HEK293 (cell line): ENCODE data around the gene MRGPRG.

Experiments used
- PATZ1 ChIP-seq: fragments of 450-650 bp; formaldehyde crosslinking; IDR thresholded peaks from 2 replicates; pipeline ENCODE4 v1.5.1; 2016; ENCODE audit warnings: missing biosample characterization, missing genetic modification characterization
- PRDM1 ChIP-seq: fragments of 450-650 bp; formaldehyde crosslinking; IDR thresholded peaks from 2 replicates; pipeline ENCODE4; 2016; ENCODE audit warnings: missing biosample characterization, missing genetic modification characterization
- REPIN1 ChIP-seq: fragments of 450-650 bp; formaldehyde crosslinking; IDR thresholded peaks from 2 replicates; pipeline ENCODE4 v1.5.1; 2017; ENCODE audit warnings: missing biosample characterization, missing genetic modification characterization, low read depth
- ZBTB8A ChIP-seq: fragments of 450-650 bp; formaldehyde crosslinking; IDR thresholded peaks from 2 replicates; pipeline ENCODE4 v1.5.1; 2016; ENCODE audit warnings: missing biosample characterization, missing genetic modification characterization
- ZFP69B ChIP-seq: fragments of 450-650 bp; formaldehyde crosslinking; IDR thresholded peaks from 2 replicates; pipeline ENCODE4 v1.5.1; 2016; ENCODE audit warnings: missing biosample characterization, missing genetic modification characterization
- ZNF155 ChIP-seq: fragments of 450-650 bp; formaldehyde crosslinking; IDR thresholded peaks from 2 replicates; pipeline ENCODE4 v1.5.1; 2016; ENCODE audit warnings: missing biosample characterization, missing genetic modification characterization
- ZNF488 ChIP-seq: fragments of 450-650 bp; formaldehyde crosslinking; IDR thresholded peaks from 2 replicates; pipeline ENCODE4 v1.5.1; 2016; ENCODE audit warnings: missing biosample characterization, missing genetic modification characterization
- ZNF777 ChIP-seq: fragments of 450-650 bp; formaldehyde crosslinking; IDR thresholded peaks from 2 replicates; pipeline ENCODE4 v1.5.1; 2017; ENCODE audit warnings: missing biosample characterization, missing genetic modification characterization, borderline replicate concordance
- TF ChIP-seq, protein P1 (sequence below): fragments of 450-650 bp; formaldehyde crosslinking; IDR thresholded peaks from 2 replicates; pipeline ENCODE4 v1.5.1; 2016; ENCODE audit warnings: missing biosample characterization, missing genetic modification characterization
- TF ChIP-seq, protein P2 (sequence below): sonication (generic); formaldehyde crosslinking; IDR thresholded peaks from 2 replicates; pipeline ENCODE4 v1.8.1; 2022; ENCODE audit warnings: mild to moderate bottlenecking, moderate library complexity, missing genetic modification reagents
- TF ChIP-seq, protein P3 (sequence below): fragments of 450-650 bp; formaldehyde crosslinking; IDR thresholded peaks from 2 replicates; pipeline ENCODE4 v1.5.1; 2016; ENCODE audit warnings: missing biosample characterization, missing genetic modification characterization

GRCh38 chr11:3197878-3198528 lies 20.6 kb downstream of the MRGPRG start:
- TF ChIP-seq, protein P1, sequence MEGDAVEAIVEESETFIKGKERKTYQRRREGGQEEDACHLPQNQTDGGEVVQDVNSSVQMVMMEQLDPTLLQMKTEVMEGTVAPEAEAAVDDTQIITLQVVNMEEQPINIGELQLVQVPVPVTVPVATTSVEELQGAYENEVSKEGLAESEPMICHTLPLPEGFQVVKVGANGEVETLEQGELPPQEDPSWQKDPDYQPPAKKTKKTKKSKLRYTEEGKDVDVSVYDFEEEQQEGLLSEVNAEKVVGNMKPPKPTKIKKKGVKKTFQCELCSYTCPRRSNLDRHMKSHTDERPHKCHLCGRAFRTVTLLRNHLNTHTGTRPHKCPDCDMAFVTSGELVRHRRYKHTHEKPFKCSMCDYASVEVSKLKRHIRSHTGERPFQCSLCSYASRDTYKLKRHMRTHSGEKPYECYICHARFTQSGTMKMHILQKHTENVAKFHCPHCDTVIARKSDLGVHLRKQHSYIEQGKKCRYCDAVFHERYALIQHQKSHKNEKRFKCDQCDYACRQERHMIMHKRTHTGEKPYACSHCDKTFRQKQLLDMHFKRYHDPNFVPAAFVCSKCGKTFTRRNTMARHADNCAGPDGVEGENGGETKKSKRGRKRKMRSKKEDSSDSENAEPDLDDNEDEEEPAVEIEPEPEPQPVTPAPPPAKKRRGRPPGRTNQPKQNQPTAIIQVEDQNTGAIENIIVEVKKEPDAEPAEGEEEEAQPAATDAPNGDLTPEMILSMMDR (tag by site-specific recombination), result no peak
- TF ChIP-seq ZNF488 (tag by site-specific recombination), result no peak
- TF ChIP-seq ZFP69B (tag by site-specific recombination), result no peak
- TF ChIP-seq PATZ1 (tag by site-specific recombination), result no peak
- no peak for TF ChIP-seq ZNF155 (tag by site-specific recombination)
- no peak for TF ChIP-seq REPIN1 (tag by site-specific recombination)
- TF ChIP-seq, protein P2, sequence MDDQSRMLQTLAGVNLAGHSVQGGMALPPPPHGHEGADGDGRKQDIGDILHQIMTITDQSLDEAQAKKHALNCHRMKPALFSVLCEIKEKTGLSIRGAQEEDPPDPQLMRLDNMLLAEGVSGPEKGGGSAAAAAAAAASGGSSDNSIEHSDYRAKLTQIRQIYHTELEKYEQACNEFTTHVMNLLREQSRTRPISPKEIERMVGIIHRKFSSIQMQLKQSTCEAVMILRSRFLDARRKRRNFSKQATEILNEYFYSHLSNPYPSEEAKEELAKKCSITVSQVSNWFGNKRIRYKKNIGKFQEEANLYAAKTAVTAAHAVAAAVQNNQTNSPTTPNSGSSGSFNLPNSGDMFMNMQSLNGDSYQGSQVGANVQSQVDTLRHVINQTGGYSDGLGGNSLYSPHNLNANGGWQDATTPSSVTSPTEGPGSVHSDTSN (CRISPR knock-in tag), result no peak
- no peak for TF ChIP-seq ZBTB8A (tag by site-specific recombination)
- TF ChIP-seq ZNF777 (tag by site-specific recombination), result no peak
- TF ChIP-seq, protein P3, sequence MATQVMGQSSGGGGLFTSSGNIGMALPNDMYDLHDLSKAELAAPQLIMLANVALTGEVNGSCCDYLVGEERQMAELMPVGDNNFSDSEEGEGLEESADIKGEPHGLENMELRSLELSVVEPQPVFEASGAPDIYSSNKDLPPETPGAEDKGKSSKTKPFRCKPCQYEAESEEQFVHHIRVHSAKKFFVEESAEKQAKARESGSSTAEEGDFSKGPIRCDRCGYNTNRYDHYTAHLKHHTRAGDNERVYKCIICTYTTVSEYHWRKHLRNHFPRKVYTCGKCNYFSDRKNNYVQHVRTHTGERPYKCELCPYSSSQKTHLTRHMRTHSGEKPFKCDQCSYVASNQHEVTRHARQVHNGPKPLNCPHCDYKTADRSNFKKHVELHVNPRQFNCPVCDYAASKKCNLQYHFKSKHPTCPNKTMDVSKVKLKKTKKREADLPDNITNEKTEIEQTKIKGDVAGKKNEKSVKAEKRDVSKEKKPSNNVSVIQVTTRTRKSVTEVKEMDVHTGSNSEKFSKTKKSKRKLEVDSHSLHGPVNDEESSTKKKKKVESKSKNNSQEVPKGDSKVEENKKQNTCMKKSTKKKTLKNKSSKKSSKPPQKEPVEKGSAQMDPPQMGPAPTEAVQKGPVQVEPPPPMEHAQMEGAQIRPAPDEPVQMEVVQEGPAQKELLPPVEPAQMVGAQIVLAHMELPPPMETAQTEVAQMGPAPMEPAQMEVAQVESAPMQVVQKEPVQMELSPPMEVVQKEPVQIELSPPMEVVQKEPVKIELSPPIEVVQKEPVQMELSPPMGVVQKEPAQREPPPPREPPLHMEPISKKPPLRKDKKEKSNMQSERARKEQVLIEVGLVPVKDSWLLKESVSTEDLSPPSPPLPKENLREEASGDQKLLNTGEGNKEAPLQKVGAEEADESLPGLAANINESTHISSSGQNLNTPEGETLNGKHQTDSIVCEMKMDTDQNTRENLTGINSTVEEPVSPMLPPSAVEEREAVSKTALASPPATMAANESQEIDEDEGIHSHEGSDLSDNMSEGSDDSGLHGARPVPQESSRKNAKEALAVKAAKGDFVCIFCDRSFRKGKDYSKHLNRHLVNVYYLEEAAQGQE (tag by site-specific recombination), result no peak
- no peak for TF ChIP-seq PRDM1 (tag by site-specific recombination)
